ENCODE results near the gene CDH11.

DNA sequence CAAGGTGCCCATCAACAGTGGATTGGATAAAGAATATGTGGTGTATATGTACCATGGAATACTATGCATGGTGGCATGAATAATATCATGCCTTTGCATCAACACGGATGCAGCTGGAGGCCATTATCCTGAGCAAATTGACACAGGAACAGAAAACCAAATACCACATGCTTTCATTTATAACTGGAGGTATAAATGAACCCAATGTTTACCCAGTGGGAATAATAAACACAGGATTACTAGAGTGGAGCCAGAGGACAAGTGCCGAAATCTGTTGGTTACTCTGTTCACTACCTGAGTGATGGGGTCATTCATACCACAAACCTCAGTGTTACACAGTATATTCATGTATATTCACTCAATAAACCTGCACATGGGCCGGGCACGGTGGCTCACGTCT lies 125.2 kb downstream of the CDH11 start:
- no peak for TF ChIP-seq CTCF (conservative IDR thresholded peaks at IDR 0.05; ENCODE audit: low read depth, low read length)
- TF ChIP-seq POLR2A (IDR thresholded peaks at IDR 0.05; ENCODE audit: low read depth, low read length) = no peak
- no peak for TF ChIP-seq MXI1 (IDR thresholded peaks at IDR 0.05; ENCODE audit: borderline replicate concordance, low read depth, low read length)
- TF ChIP-seq RAD21 (IDR thresholded peaks at IDR 0.05; ENCODE audit: low read length) = no peak
- TF ChIP-seq RFX5 (IDR thresholded peaks at IDR 0.05; ENCODE audit: low read depth, low read length) = no peak
- TF ChIP-seq CEBPB (IDR thresholded peaks at IDR 0.05; ENCODE audit: low read depth, low read length) = no peak
- no peak for TF ChIP-seq CHD1 (IDR thresholded peaks at IDR 0.05; ENCODE audit: low read depth, low read length)
